ENCODE measurements around the gene TREX2.
A peak's percentile ranks its signal among the peaks of the same experiment; 100 is the strongest.

The TREX2 gene

GRCh38 chrX:153475271-153475670 lies 29.4 kb upstream of the TREX2 start:
- no peak for DNase-seq

DNA sequence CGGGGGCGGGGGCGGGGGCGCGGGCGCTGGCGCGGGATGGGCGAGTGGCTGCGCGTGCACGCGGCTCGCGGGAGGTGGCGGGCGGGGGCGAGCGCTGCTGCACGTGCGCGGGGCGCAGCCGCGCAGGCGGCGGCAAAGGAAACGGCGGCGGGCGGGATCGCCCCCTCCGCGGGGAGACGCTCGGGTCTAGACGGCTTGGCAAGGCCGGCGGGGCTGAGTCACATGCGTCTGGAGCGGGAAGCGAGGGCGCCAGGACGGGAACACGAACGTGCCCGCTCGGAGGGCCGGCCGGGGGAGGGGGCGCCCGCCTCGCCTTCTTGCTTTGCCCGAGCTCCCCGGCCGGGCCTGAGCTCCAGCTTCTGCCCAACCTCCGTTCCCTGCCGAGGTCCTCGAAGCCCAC lies 28.9 kb upstream of the TREX2 start:
- peak; percentile 47 for DNase-seq

GRCh38 chrX:153474266-153474665 lies 28.4 kb upstream of the TREX2 start:
- no peak for DNase-seq

DNA sequence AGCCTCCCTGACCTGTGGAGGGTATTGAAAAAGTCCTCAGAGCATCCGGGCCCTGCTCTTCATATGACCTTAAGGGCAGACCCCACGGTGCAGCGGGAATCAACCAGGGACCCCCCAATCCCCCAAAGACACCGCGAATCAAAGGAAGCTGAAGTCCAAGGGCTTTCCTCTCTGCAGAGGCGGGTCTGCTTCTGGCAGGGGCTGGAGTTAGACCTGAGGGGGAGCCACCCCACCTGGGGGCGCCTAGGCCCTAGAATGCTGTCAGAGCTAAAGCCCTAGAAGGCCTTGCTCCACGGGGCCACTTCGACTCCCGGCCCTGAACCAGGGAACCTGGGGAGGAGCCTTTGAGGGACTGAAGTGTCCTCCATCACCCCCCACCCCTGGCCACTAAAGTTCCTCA lies 27.3 kb upstream of the TREX2 start:
- no peak for DNase-seq

DNA sequence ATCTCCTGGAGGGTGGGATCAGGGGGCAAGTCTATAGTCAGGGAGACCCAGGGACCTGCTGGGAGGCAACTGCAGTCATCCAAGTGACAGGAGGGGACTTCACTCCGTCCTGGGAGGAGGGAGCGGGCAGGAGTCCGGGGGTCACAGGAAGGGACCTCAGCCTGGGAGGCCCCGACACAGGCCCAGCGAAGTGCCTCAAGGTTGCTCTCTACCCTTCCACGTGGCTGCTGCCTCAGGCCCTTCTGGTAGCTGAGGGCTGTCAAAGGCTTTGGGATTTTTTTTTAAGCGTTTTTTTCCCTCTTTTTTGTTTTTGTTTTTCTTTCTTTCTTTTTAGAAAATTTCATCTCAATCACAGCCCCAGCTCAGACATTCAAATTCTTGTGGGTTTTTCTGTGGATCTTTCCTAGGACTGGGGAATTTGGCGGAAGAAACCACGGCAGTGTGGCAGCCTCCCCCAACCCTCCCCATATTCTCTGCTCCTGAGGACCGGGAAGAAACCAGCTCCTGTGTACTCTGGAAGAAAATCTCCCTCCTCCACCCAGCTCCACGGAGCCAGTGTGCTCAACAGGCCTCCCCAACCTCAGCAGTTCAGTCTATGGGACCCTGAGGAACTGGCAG lies 25.9 kb upstream of the TREX2 start:
- no peak for DNase-seq

GRCh38 chrX:153470411-153471363 lies 24.8 kb upstream of the TREX2 start, which contains the start of gene HAUS7:
Gene HAUS7 (minus strand): TSS chrX:153470576. CDS start chrX:153470557, 19 bp downstream.
- DNase-seq, result peak; percentile 91

- DNase-seq, result no peak
These were observed 24.1 kb upstream of the TREX2 start for GRCh38 chrX:153469811-153470410.

- DNase-seq, result no peak
These were observed 22.2 kb upstream of the TREX2 start for GRCh38 chrX:153468008-153468580.

DNA sequence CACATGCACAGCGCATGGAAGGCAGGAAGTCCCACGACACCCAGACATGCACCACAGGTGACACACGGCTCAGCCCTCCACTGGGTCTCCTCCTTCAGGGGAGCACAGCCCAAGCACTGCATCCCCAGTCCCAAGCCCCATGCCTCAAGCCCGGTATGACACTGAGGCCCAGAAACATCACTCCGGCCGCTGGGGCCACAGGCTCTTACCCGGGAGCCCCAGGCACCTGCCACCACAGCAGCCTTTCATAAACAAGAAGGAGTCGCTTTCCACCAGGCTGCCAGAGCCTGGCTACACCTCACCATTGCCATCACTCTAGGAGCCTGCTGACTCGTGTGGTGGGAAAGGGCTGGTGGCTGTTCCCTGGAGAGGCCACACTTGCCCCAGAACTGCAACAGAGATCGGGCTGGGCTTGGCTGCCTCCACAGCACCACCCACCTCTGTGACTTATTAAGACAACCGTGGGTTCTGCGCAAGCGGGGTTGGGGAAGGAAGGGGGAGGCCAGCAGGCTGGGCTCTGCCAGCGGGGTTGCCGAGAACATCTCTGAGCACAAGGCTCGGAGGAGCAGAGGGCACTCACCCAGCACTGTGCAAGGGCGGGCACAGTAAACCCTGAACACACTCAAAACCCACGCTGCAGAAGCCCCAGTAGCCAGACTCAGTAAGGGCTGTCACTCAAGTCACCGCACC lies 20.0 kb upstream of the TREX2 start:
- no peak for DNase-seq

DNA sequence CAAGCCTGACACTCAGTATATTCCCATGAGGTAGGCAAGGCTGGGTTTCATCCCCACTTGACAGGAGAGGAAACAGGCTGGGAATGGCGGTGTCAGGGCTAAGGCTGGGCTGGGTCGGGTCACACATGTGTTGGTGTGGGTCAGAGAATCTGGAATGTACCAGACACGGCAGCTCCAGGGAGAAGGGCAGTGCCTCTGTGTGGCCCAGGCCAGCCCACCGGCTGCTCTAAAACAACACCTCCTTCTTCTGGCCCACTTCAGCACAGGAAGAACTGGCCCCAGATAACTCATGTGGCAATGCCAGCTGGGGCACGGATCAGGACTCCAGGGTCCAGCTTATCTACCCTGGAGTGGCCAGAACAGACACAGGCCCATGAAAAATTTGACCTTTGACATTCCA lies 18.3 kb upstream of the TREX2 start:
- no peak for DNase-seq

DNA sequence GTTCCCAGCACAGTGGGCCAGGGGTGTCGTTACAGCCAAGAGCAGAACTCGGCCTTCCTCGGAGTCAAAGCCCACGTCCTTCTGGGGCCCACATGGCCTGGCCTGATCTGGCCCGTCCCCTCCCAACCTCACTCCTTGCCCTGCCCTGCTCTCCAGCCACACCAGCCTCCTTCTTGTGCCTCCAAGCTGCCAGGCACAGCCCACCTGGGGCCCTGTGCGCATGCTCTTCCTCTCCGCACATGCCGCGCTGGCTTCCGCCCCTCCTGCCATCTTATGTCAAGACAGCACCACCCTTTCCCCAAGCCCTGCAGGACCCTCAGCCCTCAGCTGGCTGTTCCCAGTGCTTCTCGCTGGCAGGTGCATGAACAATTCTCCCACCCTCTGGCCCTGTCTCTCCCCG lies 17.7 kb upstream of the TREX2 start:
- no peak for DNase-seq

- no peak for DNase-seq
These were observed 17.2 kb upstream of the TREX2 start for GRCh38 chrX:153463031-153463430.

DNA sequence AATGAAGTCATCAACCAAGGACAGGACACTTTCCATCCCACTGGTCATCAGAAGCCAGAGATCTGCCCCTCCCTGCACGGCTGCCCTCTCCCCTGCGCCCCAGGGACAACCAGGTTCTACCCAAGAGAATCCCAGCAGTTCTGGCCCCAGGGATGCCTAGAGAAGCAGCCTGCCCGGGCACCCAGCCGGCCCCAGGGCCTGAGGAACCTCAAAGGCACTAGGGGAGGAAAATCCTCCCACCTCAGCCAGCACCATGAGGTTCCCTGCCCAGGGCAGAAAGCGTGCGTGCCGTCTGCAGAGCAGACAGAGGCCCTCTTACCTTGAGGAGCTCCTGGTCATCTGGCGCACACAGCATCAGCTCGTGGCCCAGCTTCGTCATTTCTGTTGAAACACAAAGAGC lies 16.4 kb upstream of the TREX2 start:
- no peak for DNase-seq

DNA sequence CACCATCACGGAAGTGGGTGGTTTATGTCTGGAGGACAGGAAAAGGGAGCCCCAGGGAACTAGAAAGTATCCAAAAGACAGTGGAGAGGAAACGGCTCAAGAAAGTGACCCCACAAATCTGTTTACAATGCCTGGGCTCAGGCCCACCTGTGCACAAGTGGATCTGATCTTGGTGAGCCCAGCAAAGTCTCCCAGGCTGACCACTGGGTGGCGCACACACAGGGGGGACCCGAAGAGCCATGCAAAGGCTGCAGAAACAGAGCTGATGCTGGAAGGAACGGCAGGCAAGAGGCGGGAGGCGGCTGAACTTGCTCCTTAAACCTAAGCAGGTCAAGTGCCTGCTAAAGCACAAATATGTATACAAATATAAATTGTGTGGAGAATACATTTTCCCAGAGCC lies 15.0 kb upstream of the TREX2 start:
- no peak for DNase-seq

DNA sequence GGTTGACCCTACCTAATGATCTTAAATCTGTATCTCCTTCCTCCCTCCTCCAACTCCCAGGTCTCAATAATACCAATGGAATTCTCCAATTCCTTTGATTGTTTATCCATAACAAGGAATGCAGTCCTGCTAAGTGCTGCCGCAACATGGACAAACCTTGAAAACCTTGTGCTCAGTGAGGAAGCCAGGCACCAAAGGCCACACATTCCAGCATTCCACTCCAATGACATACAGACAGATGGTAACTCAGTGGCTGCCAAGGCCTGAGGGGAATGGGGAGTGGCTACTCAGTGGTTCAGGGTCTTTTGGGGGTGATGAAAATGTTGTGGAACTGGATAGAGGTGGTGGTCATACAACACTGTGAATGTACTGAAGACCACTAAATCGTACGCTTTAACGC lies 14.1 kb upstream of the TREX2 start:
- no peak for DNase-seq

- DNase-seq, result no peak
These were observed 12.6 kb upstream of the TREX2 start for GRCh38 chrX:153458476-153458875.

GRCh38 chrX:153457827-153458466 lies 12.1 kb upstream of the TREX2 start:
- no peak for DNase-seq

- no peak for DNase-seq
These were observed 11.4 kb upstream of the TREX2 start for GRCh38 chrX:153457136-153457825.

DNA sequence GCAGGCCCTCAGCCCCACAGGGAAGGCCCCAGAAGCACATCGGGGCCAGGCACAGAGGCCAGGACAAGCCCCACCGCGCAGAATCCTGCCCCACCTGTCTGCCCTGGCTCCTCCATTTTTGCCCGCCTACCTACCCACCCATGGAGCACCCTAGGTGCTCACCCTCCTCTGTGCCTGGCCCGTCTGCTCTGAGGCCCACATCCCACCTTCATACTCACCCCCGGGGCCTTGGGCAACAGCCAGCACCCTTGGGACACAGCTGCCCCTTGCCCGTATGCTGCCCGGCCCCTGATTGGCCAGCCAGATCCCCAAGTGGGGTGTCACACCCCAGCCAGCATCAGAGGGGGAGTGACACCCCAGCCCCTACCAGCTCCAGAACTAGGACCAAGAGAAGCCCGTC lies 10.8 kb upstream of the TREX2 start:
- no peak for DNase-seq

GRCh38 chrX:153456161-153456560 lies 10.3 kb upstream of the TREX2 start:
- DNase-seq, result no peak

- no peak for DNase-seq
These were observed 9.7 kb upstream of the TREX2 start for GRCh38 chrX:153455571-153455970.
